NCI-H1436 (cell line): ENCODE data around the gene PDE6A.
A peak's percentile ranks its signal among the peaks of the same experiment; 100 is the strongest.

ENCODE experiments used
- DNase-seq: peaks from one replicate; lab custom pipeline; 2025; lab: John Stamatoyannopoulos, UW

The PDE6A gene

GRCh38 chr5:149816661-149817060 lies 127.9 kb downstream of the PDE6A start:
- DNase-seq = no peak

DNA sequence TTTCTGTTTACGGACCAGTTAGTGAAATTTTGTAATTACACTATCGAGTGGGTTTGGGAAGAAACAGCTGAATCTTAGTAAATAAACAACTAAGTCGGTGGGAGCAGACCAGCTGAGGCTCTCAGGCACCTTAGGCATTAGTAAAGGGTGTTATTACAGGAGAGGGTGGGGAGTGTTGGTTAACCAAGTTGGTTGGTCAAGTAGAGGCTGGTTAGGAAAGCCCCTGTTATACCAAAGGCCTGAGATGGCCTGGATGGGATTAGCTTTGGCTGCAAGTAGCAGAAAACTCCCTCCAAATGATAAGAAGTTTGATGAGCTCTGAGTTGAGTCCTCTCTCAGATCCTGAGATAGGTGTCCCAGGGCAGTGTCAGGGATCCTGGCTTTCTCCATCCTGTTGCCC lies 133.1 kb downstream of the PDE6A start:
- DNase-seq = no peak

- DNase-seq = no peak
These were observed 133.7 kb downstream of the PDE6A start for GRCh38 chr5:149810856-149811255.

DNA sequence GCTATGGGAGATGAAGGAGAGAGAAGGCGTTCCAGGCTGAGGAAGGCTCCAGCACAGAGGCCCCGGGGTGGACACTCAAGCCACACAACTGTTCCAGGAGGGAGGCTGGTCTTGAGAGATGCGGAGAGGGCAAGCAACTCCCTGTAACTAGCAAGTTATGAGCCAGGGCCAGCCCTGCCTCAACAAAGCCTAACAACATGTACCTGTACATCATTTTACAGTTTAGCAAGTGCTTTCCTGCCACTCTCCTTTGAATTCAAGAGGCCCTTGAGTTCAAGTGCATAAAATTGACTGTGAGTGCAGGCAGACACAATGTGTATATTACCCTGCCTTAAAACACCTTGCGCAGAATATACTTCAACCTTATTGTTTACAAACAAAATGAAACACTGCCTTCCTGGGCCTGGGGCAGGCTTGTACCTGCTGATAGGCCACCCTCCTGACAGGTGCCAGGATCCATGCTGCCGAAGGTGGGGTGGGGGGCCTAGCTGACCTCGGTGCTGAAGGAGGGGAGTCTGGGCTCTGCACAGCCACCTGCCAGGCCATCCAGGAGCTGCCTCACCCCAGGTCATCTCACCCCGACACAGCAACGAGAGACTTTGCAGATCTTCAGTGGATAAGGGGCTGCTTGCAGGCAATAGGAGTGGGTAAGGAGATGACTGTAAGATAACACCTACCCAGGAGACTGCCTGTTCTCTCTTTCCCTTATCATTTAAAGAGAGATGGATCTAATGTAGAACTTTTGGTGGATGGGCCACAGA lies 134.5 kb downstream of the PDE6A start:
- DNase-seq = peak; percentile 74

- no peak for DNase-seq
These were observed 136.2 kb downstream of the PDE6A start for GRCh38 chr5:149808264-149808982.
